Left kidney (tissue), 8 donors: ENCODE measurements around the gene TSPY3. TPM values are rescaled to one million over a fixed set of nuclear protein-coding genes. Genes with fewer than 3 reads are reported as not detected.
"Not testable (repeated sequence)": the region's sequence is repeated elsewhere in the genome, so short reads cannot be mapped to it uniquely, and the experiment has no call there.

Source experiments
- DNase-seq: peaks from one replicate; pipeline ENCODE4 v3.0.0-alpha.2; 2013
- long read RNA-seq, 8 donors: transcript quantifications; one replicate each; lab custom pipeline, GENCODE V29; 2026
- polyA plus RNA-seq: library from polyadenylated mRNA; unstranded; fragments of 120-200 nt; gene quantifications from one replicate; pipeline ENCODE4 v1.2.1, GENCODE V29; 2013; ENCODE audit not compliant: insufficient read length

Gene TSPY3, protein sequence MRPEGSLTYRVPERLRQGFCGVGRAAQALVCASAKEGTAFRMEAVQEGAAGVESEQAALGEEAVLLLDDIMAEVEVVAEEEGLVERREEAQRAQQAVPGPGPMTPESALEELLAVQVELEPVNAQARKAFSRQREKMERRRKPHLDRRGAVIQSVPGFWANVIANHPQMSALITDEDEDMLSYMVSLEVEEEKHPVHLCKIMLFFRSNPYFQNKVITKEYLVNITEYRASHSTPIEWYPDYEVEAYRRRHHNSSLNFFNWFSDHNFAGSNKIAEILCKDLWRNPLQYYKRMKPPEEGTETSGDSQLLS
- not detected for polyA plus RNA-seq
- long read RNA-seq, donor 1 = 0 reads
- long read RNA-seq, donor 2 = 0 reads
- long read RNA-seq, donor 3 = 0 reads
- long read RNA-seq, donor 4 = 0 reads
- long read RNA-seq, donor 5 = 0 reads
- long read RNA-seq, donor 6 = 0 reads
- long read RNA-seq, donor 7 = 0 reads
- long read RNA-seq, donor 8 = 0 reads

DNA sequence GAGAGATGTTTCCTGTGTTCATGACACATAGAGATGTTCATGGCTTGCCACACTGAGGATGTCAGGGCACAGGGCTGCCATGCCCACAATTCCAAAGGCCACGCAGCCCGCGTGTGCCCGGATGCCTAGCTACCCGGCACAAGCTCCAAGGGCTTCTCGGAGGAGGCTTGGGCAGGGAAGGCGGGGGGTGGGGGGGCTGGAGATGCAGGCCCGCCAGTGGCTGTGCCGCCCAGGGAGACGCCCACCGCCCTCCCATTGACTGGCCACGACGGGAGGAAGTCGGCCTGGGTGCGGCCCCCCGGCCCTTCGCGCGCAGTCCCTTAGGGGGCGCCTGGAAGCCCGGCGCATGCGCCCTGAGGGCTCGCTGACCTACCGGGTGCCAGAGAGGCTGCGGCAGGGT lies at the start of gene TSPY3:
TSPY3 (plus strand) TSS at position 301 of the 400 bp plus-strand sequence; CDS start at position 347, 46 bp downstream.
- DNase-seq = not testable (repeated sequence)

- DNase-seq = not testable (repeated sequence)
Observed at GRCh38 chrY:9357497-9357896, 40.7 kb upstream of the TSPY3 start, which contains the start of gene TSPY8. Gene TSPY8 (plus strand): TSS chrY:9357797. CDS start chrY:9357843, 46 bp downstream.

DNA sequence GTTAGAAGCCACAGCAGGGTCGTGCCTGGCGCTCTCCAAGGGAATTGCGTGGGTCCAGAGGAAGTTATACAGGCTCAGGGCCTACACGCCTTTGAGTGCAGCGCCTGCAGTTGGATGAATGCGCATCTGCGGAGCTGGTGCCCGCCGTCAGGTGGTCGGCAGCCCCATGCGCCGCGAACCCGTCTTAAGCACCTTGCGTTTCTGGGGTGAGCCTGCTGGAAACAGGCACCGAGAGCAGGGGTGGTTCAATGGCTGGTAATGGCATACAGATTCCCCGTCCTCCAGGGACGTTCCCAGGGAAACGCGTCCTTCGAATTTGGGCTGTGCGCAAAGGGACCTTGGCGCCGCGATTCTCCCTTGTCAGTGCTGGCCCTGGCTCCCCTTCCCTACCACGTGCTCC lies 1.7 kb upstream of the TSPY3 start:
- DNase-seq = not testable (repeated sequence)

Other genes starting within 250 kb of the TSPY3 start
- not detected for gene TSPY4, start 61.0 kb upstream of the TSPY3 start, polyA plus RNA-seq
- not detected for gene TSPY8, start 40.6 kb upstream of the TSPY3 start, polyA plus RNA-seq
- not detected for gene TSPY1, start 68.5 kb downstream of the TSPY3 start, polyA plus RNA-seq
- gene TSPY9, start 88.8 kb downstream of the TSPY3 start, polyA plus RNA-seq = not detected
- not detected for gene TSPY10, start 129.5 kb downstream of the TSPY3 start, polyA plus RNA-seq